ENCODE measurements around the gene RANBP10.
"Not testable (repeated sequence)": the region's sequence is repeated elsewhere in the genome, so short reads cannot be mapped to it uniquely, and the experiment has no call there.

Gene RANBP10

DNA sequence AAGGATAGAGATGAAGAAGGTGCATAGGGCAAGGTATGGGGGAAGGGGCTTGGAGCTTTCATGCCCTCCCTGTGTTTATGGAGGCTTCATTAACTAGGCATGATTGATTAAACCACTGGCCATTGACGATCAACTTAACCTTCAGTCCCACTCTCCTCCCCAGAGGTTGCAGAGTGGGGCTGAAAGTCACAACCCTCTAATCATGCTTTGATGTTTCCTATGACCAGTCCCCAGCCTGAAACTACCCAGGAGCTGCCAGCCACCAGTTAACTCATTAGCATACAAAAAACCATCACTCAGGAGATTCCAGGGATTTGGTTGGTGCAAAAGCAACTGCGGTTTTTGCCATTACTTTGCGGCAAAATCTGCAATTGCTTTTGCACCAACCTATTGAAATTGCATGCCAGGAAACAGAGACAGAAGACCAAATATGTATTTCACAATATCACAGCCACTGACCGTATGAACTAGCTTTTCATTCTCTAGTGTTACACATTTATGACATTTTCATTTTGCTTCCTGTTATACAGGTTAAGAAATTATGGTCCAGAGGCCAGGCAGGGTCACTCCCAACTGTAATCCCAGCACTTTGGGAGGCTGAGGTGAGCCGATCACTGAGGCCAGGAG, 92.6 kb downstream of the RANBP10 start:
- no peak for DNase-seq (ENCODE audit: low spot score)

DNA sequence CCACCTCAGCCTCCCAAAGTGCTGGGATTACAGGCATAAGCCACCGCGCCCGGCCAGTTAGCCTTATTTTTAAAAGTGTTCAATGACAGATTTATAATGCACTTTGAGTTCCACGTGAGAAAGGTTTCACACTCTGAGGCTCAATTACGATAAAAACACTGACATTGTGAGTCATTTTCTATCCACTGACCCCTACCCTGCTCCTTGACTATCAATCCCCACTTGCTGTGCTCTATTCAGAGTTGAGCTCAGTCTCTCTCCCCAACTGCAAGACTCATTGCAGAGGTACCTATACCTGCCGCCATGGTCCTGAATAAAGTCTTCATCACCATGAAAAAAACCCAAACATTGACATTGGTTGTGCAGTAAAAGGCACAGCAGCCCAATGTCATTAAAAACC, 95.8 kb downstream of the RANBP10 start:
- no peak for DNase-seq (ENCODE audit: low spot score)

DNA sequence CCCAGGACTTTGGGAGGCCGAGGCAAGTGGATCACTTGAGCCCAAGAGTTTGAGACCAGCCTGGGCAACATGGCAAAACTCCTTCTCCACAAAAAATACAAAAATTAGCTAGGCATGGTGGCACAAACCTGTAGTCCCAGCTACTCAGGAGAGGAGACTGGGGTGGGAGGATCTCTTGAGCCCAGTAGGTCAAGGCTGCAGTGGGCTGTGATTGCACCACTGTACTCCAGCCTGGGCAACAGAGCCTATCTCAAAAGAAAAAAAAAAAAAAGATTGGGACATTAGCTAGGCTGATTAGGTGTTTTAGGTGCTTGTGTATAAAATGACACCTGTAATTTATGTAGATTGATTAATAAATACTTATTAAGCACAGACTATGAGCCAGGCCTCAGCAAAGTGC, 97.3 kb downstream of the RANBP10 start:
- no peak for DNase-seq (ENCODE audit: low spot score)

DNA sequence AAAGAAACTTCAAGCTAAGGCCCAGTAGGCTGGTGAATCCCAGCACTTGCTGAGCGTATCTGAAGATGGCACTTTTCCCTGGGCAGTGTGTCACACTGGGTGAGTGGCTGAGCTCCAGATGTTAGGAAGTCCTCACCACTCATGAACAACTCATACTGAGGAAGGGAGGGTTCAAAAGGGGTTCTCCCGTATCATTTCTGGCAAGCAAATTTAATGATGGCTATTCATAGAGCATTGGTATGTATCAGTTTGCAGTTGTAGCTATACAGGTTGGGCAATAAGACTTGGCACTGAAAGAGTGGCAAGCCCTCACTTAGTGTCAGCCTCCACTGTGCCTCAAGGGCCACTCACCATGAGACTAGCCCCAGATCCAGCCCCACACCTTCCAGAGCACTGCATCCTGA, 98.0 kb downstream of the RANBP10 start:
- no peak for DNase-seq (ENCODE audit: low spot score)

DNA sequence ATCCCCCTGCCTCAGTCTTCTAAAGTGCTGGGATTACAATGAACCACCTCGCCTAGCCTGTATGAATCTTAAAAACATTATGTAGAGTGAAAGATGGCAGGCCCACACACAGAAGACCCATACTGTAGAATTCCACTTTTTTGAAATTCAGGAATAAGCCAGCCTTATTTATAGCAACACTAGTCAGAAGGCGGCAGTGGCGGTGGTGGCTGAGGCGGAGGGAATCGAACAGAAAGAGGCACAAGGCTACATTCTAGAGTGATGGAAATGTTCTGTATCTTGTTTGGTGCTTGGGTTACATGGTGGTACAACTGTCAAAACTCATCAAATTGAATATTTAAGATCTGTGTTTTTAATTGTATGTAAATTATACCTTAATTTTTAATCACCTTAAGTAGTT, 98.6 kb downstream of the RANBP10 start:
- DNase-seq (ENCODE audit: low spot score): no peak

DNA sequence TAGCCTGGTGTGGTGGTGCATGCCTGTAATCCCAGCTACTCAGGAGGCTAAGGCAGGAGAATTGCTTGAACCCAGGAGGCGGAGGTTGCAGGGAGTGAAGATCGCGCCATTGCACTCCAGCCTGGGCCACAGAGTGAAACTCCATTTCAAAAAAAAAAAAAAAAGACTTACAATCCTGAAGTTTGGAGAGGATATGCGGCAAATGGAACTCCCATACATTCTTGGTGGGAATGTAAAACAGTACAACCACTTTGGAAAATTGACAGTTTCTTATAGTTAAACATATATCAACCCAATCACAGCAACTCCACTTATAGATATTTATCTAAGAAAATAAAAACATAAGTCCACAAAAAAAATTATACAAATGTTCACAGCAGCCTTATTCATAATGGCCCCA, 99.2 kb downstream of the RANBP10 start:
- DNase-seq (ENCODE audit: low spot score): no peak

DNA sequence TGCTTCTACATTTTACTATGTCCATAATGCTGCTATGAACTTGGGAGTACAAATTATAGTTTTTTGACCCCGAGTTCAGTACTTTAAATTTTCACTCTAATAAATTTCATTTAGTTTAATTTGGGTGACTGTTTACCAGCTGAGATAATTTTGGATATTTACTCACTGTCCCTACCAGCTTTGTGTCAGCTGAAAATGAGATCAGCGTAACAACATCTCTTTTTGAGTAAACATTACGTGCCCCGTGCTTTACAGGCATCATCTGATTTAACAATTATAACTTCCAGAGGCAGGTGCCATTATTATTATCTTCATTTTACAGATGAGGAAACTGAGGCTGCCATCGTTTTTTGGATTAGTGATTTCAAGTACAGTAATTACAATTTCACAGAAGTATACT, 102.2 kb downstream of the RANBP10 start:
- DNase-seq (ENCODE audit: low spot score): no peak

DNA sequence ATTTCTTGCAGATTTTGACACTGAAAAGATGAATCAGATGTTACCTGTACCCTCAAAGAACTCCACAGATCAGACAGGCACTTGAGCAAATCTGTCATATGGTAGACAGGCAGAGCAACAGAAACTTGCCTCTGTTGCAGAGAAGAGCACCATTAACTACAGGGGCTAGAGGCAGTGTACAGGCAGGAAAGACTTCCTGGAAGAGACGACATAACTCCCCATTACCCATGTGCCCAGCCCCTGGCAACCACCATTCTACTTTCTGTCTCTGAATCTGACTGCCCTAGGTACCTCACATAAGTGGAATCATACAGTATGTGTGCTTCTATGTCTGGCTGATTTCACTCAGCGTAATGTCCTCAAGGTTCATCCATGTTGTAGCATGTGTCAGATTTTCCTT, 102.7 kb downstream of the RANBP10 start:
- DNase-seq (ENCODE audit: low spot score): no peak

DNA sequence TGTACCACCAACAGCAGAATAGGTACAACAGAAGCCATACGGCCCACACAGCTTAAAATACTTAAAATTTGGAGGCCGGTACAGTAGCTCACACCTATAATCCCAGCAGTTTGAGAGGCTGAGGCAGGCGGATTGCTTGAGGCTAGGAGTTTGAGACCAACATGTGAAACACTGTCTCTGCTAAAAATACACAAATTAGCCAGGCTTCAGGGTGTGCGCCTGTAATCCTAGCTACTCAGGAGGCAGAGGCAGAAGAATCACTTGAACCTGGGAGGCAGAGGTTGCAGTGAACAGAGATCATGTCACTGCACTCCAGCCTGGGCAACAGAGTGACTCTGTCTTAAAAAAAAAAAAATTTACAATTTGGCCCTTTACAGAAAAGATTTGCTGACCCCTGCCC, 104.2 kb downstream of the RANBP10 start:
- no peak for DNase-seq (ENCODE audit: low spot score)

DNA sequence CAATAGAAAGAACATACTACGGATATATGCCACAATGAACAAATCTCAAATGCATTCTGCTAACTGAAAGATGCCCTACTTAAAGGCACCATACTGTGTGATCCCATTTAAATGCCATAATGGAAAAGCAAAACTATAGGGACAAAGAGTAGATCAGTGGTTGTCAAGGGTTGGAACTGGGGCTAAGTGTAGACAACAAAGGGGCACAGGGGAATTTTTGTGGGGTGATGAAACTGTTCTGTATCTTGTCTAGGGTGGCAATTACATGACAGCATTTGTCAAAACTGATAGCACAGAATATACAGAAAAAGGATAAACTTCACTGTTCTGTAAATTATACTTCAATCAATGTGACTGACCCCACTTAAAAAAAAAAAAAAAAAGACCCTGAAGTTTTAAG, 104.9 kb downstream of the RANBP10 start:
- DNase-seq (ENCODE audit: low spot score): no peak

DNA sequence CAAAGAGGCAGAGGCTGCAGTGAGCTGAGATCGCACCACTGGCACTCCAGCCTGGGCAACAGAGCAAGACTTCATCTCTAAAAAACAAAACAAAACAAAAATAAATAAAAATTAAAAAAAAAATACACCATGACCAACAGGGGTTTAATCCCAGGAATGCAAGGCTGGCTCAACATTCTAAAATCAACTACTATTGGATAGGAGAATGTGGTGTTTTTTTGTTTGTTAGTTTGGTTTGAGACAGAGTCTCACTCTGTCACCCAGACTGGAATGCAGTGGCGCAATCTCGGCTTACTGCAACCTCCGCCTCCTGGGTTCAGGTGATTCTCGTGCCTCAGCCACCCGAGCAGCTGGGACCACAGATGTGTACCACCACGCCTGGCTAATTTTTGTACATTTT, 107.1 kb downstream of the RANBP10 start:
- DNase-seq (ENCODE audit: low spot score): no peak

DNA sequence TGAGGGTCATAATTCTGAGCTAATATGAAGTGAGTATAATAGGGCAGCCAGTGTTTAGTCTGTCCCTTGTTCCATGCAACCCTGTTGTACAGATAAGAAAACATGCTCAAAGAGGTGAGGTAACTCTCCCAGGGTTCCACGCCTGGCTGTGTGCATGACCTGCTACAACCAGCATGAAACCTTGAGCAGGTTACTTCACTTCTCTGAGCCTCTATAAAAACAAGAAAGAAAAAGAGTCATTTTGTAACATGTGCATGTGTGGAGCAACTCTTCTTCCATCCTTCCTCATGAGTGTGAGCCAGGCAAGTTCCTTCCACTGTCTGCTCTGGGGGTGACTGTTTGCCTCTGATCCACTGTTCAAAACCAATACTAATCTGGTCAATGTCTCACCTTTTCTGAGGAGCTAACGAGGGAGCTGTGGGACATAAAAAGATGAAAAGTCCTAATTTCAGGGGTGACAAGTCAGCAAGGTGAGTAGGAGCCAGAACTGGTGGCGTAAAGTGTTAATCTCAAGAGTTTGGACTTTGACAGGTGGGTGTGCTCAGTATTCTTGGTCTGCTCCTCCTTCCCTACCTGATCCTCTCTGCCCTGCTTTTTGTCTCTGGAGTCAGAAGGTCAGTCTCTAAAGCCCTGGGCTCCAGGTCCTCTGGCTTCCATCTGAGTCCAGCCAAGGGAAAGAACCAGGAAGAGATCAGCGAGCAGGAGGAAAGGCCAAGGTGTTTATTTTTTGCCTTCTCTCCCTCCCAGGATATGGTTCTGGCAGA, 108.8 kb downstream of the RANBP10 start:
- no peak for DNase-seq (ENCODE audit: low spot score)

DNA sequence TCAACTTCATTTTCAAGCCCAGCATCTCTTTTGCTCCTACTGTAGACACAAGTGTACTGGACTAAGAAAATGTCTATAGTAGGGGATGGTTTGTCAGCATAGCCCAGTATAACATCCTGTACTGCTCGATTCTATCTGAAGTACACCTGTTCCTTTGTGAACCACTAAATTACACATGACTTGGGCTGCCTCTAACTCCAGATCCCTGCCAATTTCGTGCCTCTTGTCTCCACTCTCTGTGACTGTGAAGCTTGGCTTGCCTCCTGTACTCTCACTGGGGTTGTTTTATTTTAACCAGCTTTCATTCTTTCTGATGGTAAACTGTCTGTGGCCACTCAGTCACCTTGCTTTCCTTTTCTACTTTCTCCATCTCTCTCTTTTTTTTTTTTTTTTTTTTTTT, 111.7 kb downstream of the RANBP10 start:
- DNase-seq (ENCODE audit: low spot score): no peak

DNA sequence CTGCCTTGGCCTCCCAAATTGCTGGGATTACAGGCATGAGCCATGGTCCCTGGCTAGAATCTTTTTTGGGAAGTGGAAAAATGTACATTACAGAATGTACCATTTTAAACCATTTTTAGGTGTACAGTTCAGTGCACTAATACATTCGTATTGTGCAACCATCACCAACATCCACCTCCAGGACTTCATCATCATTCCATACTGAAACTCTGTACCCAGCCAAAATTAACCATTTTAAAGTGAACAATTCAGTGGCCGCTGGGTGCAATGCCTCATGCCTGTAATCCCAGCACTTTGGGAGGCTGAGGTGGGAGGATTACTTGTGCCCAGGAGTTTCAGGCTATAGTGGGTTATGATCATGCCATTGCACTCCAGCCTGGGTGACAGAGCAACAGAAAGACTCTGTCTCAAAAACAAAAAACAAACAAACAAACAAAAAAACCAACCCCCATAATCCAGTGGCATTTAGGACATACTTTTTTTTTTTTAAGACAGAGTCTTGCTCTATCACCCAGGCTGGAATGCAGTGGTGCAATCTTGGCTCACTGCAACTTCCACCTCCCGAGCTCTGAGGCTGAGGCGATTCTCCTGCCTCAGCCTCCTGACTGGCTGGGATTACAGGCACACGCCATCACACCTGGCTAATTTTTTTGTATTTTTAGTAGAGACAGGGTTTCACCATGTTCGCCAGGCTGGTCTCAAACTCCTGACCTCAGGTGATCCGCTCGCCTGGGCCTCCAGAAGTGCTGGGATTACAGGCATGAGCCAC, 112.7 kb downstream of the RANBP10 start:
- not testable (repeated sequence) for DNase-seq (ENCODE audit: low spot score)

DNA sequence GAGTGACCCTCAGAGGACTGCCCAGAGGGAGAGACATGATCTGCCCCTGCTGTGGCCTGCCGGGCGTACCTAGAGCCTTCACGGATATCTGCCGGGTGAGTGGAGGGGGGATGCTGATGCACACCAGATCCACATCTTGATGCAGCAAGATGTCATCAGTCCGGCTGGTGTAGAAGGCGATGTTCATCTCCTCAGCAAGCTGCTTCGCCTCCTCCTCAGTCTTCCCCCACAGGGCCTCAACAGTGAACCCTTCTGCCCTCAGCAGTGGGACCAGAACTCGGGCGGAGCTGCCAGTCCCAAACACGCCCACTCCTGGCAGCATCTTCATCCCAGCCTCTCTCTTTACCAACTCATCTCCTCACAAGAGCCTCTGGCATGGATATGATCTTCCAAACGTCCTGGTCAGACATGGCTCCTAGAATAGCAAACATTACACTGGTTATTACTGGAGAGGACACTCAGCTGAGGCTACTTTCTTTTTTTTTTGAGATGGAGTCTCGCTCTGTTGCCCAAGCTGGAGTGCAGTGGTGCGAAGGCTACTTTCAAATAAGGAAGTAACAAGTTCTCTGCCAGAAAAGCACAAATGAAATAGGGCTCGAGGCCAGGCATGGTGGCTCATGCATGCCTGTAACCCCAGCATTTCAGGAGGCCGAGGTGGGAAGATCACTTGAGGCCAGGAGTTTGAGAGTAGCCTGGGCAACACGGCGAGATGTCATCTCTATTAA, 120.8 kb downstream of the RANBP10 start:
- no peak for DNase-seq (ENCODE audit: low spot score)

DNA sequence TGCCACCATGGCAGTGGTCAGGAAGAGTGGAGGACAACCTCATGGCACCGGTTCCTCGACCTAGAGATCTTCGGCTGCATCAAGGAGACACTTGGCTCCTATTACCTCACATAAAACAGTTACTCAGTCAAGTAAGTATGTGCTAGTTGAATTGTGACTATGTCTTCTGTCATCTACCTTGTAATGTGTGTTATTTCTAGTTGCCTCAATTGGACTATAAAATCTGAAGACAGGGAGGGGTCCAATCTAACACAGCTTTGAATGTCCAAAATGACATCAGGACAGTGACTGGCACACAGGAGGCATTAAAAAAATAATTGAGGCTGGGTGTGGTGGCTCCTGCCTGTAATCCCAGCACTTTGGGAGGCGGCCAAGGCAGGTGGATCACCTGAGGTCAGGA, 122.6 kb downstream of the RANBP10 start:
- no peak for DNase-seq (ENCODE audit: low spot score)

DNA sequence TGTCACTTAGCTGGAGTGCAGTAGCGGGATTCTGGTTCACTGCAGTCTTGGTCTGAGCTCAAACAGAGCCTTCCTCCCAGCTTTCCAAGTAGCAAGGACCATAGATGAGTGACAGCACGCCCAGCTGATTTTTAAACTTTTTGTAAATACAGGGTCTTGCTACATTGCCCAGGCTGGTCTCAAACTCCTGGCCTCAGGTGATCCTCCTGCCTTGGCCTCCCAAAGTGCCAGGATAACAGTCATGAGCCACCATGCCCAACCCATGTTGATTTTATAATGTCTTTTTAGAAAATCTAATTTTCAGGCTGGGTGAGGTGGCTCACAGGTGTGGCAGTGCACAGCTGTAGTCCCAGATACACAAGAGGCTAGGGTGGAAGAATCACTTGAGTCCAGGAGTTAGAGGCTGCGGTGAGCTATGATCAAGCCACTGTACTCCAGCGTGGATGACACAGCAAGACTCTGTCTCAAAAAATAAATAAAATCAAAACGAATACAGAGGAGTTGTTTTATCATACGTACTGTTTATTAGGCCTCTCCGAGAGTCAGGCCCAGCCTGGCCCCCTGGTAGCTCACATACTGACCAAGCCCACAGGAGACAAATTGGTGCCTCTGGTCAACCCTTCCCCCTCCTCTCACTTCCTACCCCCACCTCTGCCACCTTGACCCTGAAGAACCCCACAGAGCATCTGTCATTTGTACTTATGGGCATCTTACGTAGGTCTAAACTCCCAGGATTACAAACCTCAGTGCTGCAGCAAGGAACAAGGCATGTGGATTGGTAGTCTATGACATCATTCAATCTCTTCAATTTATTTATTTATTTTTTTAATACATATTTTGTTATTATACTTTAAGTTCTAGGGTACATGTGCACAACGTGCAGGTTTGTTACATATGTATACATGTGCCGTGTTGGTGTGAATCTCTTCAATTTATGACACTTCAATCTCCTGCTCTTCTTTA, 126.1 kb downstream of the RANBP10 start:
- DNase-seq (ENCODE audit: low spot score): no peak

DNA sequence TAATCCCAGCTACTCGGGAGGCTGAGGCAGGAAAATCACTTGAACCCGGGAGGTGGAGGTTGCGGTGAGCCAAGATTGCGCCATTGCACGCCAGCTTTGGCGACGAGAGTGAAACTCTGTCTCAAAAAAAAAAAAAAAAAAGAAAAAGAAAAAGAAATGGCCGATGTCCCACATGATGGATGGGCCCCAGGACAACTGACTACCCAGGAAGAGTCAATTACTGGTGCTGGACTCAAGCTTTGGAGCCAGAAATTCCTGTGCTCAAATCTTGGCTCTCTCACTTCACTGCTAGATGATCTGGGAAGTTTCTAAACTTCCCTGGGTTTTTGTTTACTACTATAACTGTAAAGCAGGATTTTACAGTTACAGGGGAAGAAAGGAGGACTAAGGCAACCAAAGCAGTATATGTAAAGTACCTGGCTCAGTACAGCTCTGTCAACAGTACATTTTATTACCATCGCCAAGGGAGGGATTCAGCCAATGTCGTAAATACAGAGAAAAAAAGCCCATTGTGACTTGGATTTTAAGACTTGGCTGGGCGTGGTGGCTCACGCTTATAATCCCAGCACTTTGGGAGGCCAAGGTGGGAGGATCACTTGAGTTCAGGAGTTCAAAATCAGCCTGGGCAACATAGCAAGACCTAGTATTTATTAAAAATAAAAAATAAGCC, 127.9 kb downstream of the RANBP10 start:
- DNase-seq (ENCODE audit: low spot score): no peak

DNA sequence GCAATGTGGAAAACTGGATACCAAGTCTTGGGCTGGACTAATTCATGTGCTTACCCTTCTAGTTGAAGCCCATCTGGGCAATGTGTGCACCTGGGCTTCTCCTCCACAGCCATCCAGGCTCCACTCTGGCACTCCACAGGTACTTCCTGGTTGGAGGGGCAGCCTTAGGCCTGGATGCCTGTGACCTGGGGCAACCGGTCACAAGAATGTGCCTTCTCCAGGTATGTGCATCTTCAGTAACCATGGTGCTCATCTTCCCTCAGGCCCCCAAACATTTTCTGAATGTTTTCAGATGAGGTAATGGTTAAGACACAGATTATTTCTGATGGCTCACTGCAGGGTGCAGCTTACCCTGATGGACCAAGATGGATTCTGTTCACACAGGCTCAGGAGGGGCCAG, 128.6 kb downstream of the RANBP10 start:
- DNase-seq (ENCODE audit: low spot score): no peak

DNA sequence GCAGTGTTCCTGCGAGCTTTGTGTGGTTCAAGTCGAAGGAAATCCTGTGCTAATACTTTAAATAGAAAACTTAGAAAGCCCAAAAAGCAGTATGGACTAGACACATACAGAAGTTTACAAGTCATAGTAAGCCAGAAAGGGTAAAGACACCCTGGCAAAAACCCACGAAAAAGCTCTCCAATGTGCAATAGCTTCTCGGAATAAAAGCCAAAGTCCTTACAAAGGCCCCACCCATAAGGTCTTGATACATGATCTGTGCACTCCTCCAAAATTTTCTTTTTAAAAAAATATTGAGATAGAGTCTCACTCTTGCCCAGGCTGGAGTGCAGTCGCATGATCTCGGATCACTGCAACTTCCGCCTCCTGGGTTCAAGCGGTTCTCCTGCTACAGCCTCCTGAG, 129.4 kb downstream of the RANBP10 start:
- no peak for DNase-seq (ENCODE audit: low spot score)

DNA sequence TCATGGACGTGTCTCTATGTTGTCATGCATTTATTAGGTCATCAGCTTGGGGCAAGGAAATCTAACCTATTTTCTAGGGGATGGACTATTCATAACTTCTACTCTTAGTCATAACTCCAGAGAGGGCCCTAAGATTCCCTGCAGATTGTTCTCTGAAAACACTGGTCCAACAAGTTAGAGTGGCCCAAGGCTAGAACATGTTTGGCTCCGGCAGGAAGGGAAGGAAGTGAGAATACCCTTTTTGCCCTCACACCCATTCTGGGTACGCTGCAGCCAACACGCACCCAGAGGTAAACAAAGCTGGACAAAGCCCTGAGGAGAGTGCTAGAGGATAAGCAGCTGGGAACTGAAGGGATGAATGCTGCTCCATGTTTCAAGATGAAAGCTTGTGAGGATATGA, 129.8 kb downstream of the RANBP10 start:
- DNase-seq (ENCODE audit: low spot score): no peak
